ENCODE measurements around the gene DSC1. TPM values are rescaled to one million over a fixed set of nuclear protein-coding genes. Genes with fewer than 3 reads are reported as not detected.

Gene DSC1
- total and polyA plus RNA-seq, 2 of the 8 experiments (the other 6 are each of a cell fraction or from before 2014, with no cell fraction given) = 0.02 TPM; not detected in 1

DNA sequence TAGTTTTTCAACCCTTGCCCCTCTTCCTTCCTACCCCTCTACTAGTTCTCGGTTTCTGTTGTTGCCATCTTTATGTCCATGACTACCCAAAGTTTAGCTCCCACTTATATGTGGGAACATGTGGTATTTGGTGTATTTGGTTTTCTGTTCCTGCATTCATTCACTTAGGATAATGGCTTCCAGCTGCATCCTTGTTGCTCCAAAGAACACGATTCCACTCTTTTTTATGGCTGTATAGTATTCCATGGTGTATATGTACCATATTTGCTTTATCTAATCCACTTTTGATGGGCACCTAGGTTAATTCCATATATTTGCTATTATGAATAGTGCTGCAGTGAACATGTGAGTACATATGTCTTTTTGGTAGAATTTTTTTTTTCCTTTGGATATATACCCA, 20.6 kb upstream of the DSC1 start (continued):
- TF ChIP-seq, protein P1, sequence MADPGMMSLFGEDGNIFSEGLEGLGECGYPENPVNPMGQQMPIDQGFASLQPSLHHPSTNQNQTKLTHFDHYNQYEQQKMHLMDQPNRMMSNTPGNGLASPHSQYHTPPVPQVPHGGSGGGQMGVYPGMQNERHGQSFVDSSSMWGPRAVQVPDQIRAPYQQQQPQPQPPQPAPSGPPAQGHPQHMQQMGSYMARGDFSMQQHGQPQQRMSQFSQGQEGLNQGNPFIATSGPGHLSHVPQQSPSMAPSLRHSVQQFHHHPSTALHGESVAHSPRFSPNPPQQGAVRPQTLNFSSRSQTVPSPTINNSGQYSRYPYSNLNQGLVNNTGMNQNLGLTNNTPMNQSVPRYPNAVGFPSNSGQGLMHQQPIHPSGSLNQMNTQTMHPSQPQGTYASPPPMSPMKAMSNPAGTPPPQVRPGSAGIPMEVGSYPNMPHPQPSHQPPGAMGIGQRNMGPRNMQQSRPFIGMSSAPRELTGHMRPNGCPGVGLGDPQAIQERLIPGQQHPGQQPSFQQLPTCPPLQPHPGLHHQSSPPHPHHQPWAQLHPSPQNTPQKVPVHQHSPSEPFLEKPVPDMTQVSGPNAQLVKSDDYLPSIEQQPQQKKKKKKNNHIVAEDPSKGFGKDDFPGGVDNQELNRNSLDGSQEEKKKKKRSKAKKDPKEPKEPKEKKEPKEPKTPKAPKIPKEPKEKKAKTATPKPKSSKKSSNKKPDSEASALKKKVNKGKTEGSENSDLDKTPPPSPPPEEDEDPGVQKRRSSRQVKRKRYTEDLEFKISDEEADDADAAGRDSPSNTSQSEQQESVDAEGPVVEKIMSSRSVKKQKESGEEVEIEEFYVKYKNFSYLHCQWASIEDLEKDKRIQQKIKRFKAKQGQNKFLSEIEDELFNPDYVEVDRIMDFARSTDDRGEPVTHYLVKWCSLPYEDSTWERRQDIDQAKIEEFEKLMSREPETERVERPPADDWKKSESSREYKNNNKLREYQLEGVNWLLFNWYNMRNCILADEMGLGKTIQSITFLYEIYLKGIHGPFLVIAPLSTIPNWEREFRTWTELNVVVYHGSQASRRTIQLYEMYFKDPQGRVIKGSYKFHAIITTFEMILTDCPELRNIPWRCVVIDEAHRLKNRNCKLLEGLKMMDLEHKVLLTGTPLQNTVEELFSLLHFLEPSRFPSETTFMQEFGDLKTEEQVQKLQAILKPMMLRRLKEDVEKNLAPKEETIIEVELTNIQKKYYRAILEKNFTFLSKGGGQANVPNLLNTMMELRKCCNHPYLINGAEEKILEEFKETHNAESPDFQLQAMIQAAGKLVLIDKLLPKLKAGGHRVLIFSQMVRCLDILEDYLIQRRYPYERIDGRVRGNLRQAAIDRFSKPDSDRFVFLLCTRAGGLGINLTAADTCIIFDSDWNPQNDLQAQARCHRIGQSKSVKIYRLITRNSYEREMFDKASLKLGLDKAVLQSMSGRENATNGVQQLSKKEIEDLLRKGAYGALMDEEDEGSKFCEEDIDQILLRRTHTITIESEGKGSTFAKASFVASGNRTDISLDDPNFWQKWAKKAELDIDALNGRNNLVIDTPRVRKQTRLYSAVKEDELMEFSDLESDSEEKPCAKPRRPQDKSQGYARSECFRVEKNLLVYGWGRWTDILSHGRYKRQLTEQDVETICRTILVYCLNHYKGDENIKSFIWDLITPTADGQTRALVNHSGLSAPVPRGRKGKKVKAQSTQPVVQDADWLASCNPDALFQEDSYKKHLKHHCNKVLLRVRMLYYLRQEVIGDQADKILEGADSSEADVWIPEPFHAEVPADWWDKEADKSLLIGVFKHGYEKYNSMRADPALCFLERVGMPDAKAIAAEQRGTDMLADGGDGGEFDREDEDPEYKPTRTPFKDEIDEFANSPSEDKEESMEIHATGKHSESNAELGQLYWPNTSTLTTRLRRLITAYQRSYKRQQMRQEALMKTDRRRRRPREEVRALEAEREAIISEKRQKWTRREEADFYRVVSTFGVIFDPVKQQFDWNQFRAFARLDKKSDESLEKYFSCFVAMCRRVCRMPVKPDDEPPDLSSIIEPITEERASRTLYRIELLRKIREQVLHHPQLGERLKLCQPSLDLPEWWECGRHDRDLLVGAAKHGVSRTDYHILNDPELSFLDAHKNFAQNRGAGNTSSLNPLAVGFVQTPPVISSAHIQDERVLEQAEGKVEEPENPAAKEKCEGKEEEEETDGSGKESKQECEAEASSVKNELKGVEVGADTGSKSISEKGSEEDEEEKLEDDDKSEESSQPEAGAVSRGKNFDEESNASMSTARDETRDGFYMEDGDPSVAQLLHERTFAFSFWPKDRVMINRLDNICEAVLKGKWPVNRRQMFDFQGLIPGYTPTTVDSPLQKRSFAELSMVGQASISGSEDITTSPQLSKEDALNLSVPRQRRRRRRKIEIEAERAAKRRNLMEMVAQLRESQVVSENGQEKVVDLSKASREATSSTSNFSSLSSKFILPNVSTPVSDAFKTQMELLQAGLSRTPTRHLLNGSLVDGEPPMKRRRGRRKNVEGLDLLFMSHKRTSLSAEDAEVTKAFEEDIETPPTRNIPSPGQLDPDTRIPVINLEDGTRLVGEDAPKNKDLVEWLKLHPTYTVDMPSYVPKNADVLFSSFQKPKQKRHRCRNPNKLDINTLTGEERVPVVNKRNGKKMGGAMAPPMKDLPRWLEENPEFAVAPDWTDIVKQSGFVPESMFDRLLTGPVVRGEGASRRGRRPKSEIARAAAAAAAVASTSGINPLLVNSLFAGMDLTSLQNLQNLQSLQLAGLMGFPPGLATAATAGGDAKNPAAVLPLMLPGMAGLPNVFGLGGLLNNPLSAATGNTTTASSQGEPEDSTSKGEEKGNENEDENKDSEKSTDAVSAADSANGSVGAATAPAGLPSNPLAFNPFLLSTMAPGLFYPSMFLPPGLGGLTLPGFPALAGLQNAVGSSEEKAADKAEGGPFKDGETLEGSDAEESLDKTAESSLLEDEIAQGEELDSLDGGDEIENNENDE (IDR thresholded peaks at IDR 0.05; ENCODE audit: insufficient replicate concordance, low read length) = no peak
- TF ChIP-seq YY1 (IDR thresholded peaks at IDR 0.05; ENCODE audit: low read depth, low read length) = no peak
- TF ChIP-seq ZNF274 (IDR thresholded peaks at IDR 0.05; ENCODE audit: borderline replicate concordance, extremely low read depth, low read length) = no peak
- TF ChIP-seq KDM1A (IDR thresholded peaks at IDR 0.05; ENCODE audit: borderline replicate concordance, low read length) = 0 out of 2 replicates have a peak, but pooled peaks have one; percentile 56
- TF ChIP-seq BRCA1 (IDR thresholded peaks at IDR 0.05; ENCODE audit: low read depth, low read length) = no peak
